Vagina (tissue), 2 donors: ENCODE results near the gene CRTAC1.

Source experiments
- POLR2AphosphoS5 ChIP-seq, 2 donors: sonication (generic); formaldehyde crosslinking; IDR thresholded peaks; one replicate each; pipeline ENCODE4 v1.9.0; 2017; ENCODE audit warnings: antibody characterized with exemption in 2 of 2, mild to moderate bottlenecking in 2 of 2, low read depth in 1 of 2; ENCODE audit not compliant: insufficient read depth in 1 of 2
- TF ChIP-seq, protein P1 (sequence below), 3 experiments: fragments of 450-650 bp in 2 of 3; fragments of 200-600 bp in 1 of 3; sonication (generic) in 1 of 3; IDR thresholded peaks; one replicate each; pipeline ENCODE4 v1.5.1; 2017 to 2019; ENCODE audit warnings: antibody characterized with exemption in 3 of 3, mild to moderate bottlenecking in 2 of 3, moderate library complexity in 2 of 3

DNA sequence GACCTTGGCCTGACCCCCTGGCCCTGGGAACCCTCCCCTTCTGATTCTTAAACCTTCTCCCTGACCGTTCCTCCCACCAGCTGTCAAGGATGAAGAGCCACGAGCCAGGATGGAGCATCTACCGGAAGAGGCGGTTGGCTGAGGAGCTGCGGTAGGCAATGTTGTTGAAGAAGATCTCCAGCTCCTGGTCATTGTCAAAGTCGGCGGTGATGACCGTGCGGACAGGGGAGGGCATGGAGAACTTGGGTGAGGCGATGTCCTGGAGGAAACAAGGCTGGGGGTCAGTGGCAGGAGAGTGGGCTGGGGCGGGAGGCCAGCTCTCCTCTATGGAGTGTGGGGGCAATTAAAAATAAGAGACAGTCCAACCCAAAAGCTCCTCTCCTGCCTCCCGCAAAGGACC, 129.0 kb downstream of the CRTAC1 start:
- TF ChIP-seq, protein P1, sequence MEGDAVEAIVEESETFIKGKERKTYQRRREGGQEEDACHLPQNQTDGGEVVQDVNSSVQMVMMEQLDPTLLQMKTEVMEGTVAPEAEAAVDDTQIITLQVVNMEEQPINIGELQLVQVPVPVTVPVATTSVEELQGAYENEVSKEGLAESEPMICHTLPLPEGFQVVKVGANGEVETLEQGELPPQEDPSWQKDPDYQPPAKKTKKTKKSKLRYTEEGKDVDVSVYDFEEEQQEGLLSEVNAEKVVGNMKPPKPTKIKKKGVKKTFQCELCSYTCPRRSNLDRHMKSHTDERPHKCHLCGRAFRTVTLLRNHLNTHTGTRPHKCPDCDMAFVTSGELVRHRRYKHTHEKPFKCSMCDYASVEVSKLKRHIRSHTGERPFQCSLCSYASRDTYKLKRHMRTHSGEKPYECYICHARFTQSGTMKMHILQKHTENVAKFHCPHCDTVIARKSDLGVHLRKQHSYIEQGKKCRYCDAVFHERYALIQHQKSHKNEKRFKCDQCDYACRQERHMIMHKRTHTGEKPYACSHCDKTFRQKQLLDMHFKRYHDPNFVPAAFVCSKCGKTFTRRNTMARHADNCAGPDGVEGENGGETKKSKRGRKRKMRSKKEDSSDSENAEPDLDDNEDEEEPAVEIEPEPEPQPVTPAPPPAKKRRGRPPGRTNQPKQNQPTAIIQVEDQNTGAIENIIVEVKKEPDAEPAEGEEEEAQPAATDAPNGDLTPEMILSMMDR (IDR thresholded peaks at IDR 0.05) = no peak
- no peak for TF ChIP-seq POLR2AphosphoS5 (IDR thresholded peaks at IDR 0.05; ENCODE audit: insufficient read depth in 1 of 2, low read depth in 1 of 2)
